DMS53 (cell line): Measurements from ENCODE around the gene ACADS.

ENCODE experiments used
- DNase-seq: peaks from one replicate; lab custom pipeline; 2025; lab: John Stamatoyannopoulos, UW

Gene ACADS

DNA sequence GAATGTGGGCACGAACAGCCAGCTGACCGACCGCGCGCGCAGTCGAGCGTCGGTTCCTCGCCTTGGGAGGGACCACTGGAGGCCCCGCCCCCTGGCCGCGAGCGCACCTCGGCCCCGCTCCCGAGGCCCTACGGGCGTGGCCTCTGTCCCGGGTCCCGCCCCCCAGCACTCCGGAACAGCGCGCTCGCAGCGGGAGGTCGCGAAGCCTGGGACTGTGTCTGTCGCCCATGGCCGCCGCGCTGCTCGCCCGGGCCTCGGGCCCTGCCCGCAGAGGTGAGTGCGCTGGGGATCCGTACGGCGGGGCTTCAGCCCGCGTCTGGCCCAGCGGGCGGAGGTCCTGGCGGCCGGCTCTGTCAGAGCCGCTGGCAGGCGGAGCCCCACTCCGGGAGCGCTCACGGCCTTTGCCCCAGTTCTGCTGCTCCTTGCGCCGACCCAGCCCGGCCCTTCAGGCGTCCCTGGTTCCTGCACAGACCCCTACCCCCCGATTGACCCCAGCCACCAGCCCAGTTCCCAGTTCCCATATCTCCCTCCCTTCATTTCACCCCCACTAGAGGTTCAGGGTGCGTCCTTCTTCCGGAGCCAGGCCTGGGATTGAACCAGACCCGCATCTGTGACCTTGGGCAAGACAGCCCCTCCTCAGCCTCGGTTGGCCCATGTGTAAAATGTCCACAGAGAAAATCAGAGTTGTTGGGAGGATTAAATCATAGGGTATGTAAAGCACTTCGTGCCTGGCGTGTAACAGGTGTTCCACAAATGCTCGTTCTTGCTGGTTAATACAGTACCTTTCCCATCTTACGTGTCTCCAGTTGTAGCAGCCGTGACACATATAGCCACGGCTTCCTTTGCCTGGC lies at the start of gene ACADS:
TSS of gene ACADS (plus strand) at position 168 of the 851 bp plus-strand sequence. CDS start at position 228, 60 bp downstream.
- DNase-seq = peak; percentile 94

GRCh38 chr12:120677765-120678473 lies 47.7 kb upstream of the ACADS start:
- no peak for DNase-seq

DNA sequence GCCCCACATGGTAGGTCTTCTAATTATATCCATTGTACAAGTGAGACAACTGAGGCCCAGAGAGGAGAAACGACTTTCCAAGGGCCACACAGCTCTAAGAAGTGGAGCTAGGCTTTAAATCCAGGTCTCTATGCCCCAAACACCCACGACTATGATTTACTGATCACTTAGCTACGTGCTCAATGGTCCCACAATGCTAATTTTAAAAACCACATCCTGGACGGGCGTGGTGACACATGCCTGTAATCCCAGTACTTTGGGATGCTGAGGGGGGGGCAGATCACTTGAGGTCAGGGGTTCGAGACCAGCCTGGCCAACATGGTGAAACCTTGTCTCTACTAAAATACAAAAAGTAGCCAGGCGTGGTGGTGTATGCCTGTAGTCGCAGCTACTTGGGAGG lies 47.1 kb upstream of the ACADS start:
- no peak for DNase-seq

DNA sequence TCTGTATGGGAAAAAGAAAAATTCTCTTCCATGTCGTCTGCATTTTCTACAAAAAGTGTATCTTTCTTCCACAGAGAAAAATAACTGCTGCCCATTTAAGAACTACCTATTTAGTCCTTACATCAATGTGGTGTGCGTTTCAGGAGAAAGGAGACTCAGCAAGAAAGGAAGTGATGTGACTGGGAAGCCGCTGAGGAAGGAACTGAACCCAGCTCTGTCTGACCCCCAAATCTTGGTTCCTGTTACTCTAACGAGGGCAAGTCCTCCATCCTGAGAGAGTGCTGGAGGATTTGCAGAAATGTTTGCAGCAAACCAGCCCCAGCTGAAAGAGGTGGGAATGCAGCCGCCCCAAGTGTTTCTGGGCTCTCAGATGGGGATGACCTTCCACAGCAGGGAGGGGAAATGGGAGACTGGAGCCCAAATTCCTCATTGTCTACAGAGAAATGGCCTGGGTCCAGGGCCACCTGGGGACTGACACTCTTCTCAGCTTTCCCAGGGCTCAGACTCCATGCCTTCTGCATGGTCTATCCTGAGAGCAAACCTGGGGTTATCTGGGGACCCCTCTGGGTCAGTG lies 45.4 kb upstream of the ACADS start:
- DNase-seq = no peak

GRCh38 chr12:120684523-120684932 lies 41.1 kb upstream of the ACADS start:
- DNase-seq = no peak

DNA sequence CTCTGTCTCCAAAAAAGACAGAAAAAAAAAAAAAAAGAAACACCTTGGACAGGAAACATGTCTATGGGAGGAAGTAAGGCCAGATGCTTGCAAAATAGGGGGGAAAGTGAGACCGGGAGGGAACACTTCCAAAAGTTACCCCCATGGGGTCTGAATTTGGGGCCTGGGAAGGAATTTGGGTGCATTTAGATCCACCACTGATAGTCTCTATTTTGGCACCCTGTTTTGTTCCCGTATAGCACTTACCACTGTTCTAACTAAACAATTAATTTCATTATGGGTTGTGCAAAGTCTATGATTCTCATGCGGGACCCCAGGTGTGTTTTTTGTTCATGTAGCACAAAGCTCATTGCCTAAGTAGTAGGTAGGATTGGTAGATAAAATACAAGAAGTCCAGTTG lies 40.1 kb upstream of the ACADS start:
- no peak for DNase-seq

DNA sequence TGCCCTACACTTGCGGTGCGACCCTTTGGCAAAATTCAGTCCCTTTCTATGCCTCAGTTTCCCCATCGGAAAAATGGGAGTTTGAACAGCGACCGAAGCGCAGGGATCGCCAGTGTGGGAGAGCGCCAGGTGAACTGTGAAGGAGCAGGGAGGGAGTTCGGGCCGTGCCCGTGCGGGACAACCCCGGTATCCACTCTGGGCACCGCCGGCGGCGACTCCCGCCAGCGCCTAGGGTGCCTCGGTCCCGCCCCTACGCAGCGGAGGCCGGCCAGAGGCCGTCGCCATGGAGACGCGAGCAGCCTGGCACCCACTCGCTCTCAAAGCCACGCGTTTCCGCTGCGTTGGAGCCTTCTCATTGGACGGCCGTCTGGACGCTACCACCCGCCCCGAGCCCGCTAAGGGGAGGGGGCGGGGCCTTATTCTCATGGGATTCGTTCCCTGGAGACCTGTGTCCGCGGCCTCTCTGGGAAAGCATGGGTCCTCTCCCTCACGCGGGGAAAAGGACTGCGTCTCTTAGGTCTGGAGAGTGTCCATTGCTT lies 39.4 kb upstream of the ACADS start:
- peak; percentile 100 for DNase-seq

DNA sequence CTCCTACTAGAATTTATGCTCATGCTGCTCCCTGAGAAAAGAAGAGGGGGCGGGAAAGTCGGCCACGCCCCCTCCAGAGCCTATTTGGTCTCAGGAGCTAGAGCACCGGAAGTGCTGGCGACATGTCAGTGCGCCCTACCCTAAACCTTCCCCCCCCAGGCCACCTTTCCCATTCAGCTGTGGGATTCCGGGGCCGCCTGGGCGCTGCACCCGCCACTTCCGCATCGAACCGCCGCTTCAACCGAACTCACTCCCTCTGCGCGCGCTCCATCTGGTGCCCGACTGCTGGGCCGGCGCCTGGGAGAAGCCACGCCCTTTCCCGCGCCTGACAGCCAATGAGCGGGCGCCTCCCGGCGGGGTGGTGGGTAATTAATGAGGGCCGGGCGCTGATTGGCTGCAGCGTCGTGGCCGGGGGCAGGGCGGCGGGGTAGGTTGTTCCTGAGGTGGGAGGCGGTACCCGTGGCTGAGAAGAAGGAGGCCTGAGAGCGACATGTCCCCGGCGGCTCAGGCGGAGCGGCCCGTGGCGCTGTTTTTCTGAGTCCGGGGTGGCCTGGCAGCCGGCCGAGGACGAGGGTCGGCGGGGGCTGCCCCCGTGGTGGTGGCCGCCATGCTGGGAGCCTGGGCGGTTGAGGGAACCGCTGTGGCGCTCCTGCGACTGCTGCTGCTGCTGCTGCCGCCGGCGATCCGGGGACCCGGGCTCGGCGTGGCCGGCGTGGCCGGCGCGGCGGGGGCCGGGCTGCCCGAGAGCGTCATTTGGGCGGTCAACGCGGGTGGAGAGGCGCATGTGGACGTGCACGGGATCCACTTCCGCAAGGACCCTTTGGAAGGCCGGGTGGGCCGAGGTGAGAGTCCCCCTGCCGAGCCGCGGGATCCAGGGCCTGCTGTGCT lies 38.7 kb upstream of the ACADS start, which contains the start of gene MLEC:
TSS of gene MLEC (plus strand) at position 460 of the 888 bp plus-strand sequence. CDS start at position 608, 148 bp downstream.
- DNase-seq = peak; percentile 99

GRCh38 chr12:120687578-120688289 lies 37.9 kb upstream of the ACADS start:
- peak; percentile 64 for DNase-seq

DNA sequence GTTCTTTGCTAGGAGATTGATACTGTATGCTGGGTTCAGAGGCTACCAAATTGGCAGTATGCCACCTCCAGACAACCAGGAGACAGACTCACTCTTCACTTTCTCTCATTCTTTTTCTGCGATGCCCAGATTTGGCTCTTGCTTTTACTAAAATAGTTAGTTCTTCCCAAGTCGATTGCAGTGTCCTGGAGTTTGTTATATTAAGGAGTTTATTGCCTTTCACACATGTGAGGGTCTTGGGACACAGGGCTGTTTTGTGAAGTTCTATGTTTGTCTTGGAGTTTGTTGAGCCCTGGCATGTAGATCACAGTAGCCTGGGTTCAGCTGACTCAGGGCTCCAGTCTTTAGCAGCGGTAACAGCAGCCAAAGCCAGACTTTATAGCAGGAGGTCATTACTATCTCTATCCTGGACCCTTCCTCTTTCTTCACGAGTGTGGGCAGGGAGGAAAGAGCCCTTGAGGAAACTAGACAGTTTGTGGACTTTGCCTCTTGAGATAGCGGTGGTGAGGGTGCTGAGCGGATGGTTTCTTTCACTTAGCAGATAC lies 37.0 kb upstream of the ACADS start:
- DNase-seq = peak; percentile 49

- DNase-seq = no peak
These were observed 36.1 kb upstream of the ACADS start for GRCh38 chr12:120689397-120690082.

GRCh38 chr12:120690083-120690450 lies 35.6 kb upstream of the ACADS start:
- DNase-seq = no peak

GRCh38 chr12:120690978-120691377 lies 34.6 kb upstream of the ACADS start:
- no peak for DNase-seq

- DNase-seq = no peak
These were observed 33.0 kb upstream of the ACADS start for GRCh38 chr12:120692524-120693033.

DNA sequence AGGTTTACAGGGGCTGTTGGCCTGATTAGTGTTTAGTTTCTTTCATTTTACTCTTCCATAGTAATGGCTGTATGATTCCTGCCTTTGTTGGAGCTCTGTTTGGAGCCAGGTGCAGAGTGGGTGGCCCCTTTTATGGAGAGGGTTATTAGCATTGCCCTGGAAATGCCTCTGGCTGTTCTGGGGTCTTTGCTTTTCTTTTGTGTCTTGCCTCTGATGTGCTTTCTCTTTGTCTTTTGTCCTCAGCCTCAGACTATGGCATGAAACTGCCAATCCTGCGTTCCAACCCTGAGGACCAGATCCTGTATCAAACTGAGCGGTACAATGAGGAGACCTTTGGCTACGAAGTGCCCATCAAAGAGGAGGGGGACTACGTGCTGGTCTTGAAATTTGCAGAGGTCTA lies 31.8 kb upstream of the ACADS start:
- DNase-seq = no peak

DNA sequence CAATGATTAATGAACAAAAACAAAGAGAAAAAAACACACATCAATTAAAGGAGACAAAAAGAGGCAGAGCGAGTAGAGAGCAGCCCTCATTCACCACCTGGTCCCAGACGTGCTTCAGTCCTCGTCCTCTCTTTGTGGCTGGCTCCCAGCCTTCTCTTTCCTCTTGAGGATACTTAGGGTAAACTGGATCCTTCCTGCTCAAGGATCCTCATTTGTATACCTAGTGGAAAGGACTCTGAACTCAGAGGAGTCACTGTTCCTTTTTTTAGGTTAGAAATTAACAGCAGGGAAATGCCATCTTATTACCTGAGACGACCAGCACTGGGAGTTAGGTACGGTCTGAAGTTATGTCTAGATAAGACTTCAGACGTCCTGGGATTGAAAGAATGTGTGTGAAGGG lies 29.0 kb upstream of the ACADS start:
- no peak for DNase-seq

GRCh38 chr12:120697344-120697743 lies 28.3 kb upstream of the ACADS start:
- DNase-seq = no peak

GRCh38 chr12:120698665-120699064 lies 27.0 kb upstream of the ACADS start:
- no peak for DNase-seq

DNA sequence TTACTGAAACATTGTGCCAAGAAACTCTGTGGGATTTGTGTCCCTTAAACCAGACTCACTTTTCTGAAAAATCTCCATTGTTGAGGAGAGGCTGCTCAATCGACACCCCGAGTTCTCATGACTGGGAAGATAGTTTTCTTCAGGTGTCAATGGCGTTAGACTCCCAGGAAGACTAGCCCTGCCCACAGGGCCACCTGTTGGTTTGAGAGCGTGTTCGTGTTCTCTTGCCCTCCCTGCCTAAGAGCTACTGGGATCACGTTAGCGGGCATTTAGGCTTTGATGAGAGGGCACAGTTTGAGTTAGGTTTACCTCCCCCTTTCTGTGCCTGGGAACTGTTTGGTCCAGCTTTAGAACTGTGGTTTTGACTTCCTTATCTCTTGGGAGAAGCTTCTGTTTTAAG lies 26.1 kb upstream of the ACADS start:
- DNase-seq = no peak

DNA sequence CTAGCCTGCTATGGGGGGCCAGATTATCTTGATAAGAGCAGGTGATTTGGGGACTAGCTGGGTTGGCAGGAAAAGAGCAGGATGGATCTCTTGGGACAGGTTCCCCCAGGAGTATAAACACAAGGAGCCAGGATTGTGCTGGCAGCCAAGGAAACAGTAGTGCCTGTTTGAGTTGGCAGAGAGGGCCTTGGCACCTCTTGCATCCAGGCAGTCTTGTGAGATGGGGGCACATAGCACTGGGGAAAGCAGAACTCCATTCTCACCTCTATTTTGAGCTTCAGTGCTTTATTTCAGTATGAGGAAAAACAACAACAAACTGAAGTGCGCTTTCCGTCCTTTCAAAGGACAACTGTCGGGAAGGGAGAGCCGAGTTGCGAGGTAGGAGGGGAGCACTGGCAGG lies 24.7 kb upstream of the ACADS start:
- DNase-seq = no peak
